ENCODE measurements around the gene LRP5.
A peak's percentile ranks its signal among the peaks of the same experiment; 100 is the strongest.
"Not testable (repeated sequence)": the region's sequence is repeated elsewhere in the genome, so short reads cannot be mapped to it uniquely, and the experiment has no call there.

Gene LRP5

DNA sequence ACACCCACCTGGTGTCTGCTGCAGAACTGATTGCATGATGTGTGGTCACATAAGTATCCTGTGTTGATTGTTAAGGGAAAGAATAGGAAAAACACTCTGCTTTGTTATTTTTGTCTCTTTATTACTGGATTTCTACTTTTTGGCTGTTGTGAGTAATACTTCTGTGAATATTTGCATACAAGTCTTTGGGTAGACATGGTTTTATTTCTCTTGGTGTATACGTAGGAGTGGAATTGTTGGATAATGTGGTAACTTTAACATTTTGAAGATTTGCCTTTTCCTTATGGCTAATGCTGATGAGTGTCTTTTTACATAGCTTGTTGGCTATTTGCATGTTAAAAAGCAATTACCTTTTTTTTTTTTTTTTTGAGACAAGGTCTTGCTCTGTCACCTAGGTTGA is 161.3 kb downstream of the LRP5 start:
- TF ChIP-seq POLR2A (IDR thresholded peaks at IDR 0.05; ENCODE audit: low read depth, low read length) (no peak), POLR2AphosphoS5 (IDR thresholded peaks at IDR 0.05; ENCODE audit: low read depth, low read length) (no peak), TAF1 (IDR thresholded peaks at IDR 0.05; ENCODE audit: borderline replicate concordance, low read depth, low read length) (no peak)
- FAIRE-seq (peak; percentile 73), DNase-seq (ENCODE audit: insufficient read length) (no peak)

DNA sequence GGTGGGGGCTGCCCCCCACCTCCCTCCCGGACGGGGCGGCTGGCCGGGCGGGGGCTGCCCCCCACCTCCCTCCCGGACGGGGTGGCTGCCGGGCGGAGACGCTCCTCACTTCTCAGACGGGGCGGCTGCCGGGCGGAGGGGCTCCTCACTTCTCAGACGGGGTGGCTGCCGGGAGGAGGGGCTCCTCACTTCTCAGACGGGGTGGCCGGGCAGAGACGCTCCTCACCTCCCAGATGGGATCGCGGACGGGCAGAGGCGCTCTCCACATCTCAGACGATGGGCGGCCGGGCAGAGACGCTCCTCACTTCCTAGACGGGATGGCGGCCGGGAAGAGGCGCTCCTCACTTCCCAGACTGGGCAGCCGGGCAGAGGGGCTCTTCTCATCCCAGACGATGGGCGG is 163.2 kb downstream of the LRP5 start:
- DNase-seq (ENCODE audit: insufficient read length); FAIRE-seq: not testable (repeated sequence)

DNA sequence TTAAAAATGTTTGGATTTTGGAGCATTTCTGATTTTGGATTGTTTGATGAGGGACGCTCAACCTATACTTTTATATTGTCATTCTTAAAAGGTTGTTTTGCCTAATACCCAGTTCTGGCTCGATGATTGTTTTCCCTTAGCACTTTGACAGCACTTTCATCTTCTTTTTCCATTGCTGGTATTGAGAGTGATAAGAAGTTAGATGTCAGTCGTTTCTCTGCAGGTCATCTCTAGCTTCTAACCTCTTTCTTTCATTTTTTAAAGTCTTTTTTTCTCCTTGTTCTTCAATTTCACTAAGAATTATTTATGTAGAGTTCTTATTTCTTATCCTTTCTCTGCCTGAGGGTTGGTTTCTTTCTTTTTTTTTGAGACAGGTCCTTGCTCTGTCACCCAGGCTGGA is 167.0 kb downstream of the LRP5 start:
- FAIRE-seq, result no peak
- TF ChIP-seq TAF1 (IDR thresholded peaks at IDR 0.05; ENCODE audit: borderline replicate concordance, low read depth, low read length) (no peak), POLR2AphosphoS5 (IDR thresholded peaks at IDR 0.05; ENCODE audit: low read depth, low read length) (no peak), POLR2A (IDR thresholded peaks at IDR 0.05; ENCODE audit: low read depth, low read length) (no peak)
- DNase-seq (ENCODE audit: insufficient read length), result no peak

DNA sequence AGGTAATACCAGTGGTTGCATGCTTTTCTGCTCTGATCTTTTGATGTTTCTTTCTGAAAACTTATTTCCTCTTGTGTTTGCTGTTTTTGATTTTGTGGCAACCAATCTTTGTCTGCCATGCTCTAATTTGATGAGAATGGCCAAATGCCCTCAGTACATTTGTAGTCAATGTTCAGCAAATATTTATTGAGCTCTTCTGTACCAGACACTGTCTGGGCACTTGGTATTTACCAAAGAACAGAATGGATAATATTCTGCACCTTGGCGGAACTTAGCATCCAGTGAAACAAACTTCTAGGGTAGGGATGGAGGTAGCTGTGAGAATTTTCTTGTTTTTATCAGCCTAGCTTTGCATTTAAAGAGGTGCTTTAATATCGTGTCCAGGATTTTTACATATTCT is 167.8 kb downstream of the LRP5 start:
- no peak for DNase-seq (ENCODE audit: insufficient read length)
- no peak for FAIRE-seq
- TF ChIP-seq POLR2A (IDR thresholded peaks at IDR 0.05; ENCODE audit: low read depth, low read length), result no peak
- TF ChIP-seq POLR2AphosphoS5 (IDR thresholded peaks at IDR 0.05; ENCODE audit: low read depth, low read length), result no peak
- no peak for TF ChIP-seq TAF1 (IDR thresholded peaks at IDR 0.05; ENCODE audit: borderline replicate concordance, low read depth, low read length)

DNA sequence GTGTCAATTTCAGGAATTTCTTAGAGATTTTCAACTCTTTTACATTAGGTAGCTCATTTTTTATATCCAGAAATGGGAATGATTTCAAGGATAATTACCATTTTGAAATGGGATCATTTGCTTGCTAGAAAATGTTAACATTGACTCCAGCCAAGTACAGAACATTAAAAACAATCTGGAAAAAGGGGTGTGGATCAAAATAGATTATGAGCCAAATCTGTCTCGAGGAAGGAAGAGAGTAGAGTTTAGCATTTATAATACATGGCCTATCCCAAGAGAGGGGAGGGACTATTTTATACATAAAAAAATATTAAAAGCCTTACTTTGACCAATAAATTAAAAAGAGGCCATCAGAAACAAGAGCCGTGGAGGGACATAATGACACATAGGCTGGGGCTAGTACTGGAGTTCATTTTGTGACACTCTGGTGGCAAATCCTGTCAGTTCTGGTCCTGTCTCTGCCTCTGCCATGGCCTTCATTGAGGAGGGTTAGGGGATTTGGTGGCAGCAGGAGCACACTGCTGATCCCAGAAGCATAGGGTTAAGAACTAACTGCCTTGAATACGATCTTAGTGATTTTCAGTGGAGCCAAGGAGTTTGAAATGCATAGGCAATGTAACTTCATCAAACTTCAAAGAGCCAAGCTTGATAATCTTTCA is 168.6 kb downstream of the LRP5 start:
- DNase-seq (ENCODE audit: insufficient read length) (no peak), FAIRE-seq (peak; percentile 21)
- TF ChIP-seq POLR2A (IDR thresholded peaks at IDR 0.05; ENCODE audit: low read depth, low read length), result no peak
- no peak for TF ChIP-seq POLR2AphosphoS5 (IDR thresholded peaks at IDR 0.05; ENCODE audit: low read depth, low read length)
- no peak for TF ChIP-seq TAF1 (IDR thresholded peaks at IDR 0.05; ENCODE audit: borderline replicate concordance, low read depth, low read length)

DNA sequence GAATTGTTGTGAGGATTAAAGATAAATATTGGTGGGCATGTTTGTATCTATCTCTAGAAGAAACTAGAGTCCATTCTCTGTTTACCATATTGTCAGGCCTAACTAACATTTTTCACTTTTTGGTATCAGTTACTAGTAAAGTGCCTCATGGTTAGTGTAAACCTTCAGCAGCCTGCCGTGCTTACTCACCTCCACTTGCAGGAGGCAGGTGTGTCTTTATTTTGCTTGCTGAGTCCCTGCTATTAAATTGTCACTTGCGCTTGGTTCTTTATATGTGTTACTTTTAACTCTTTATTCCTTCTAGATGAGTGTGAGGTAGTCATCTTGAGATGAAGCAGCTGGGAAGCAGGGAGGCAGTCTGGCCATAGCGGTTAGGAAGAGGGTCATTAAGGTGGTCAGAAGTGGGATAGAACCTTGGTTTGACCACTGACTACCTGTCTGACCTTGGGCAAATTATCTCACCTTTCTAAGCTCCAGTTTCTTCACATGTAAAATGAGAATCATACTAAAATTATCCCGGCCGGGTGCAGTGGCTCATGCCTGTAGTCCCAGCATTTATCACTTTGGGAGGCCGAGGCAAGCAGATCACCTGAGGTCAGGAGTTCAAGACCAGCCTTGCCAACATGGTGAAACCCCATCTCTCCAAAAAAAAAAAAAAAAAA is 169.3 kb downstream of the LRP5 start:
- DNase-seq (ENCODE audit: insufficient read length) (no peak), FAIRE-seq (no peak)
- no peak for TF ChIP-seq POLR2AphosphoS5 (IDR thresholded peaks at IDR 0.05; ENCODE audit: low read depth, low read length)
- TF ChIP-seq TAF1 (IDR thresholded peaks at IDR 0.05; ENCODE audit: borderline replicate concordance, low read depth, low read length), result no peak
- TF ChIP-seq POLR2A (IDR thresholded peaks at IDR 0.05; ENCODE audit: low read depth, low read length), result no peak

DNA sequence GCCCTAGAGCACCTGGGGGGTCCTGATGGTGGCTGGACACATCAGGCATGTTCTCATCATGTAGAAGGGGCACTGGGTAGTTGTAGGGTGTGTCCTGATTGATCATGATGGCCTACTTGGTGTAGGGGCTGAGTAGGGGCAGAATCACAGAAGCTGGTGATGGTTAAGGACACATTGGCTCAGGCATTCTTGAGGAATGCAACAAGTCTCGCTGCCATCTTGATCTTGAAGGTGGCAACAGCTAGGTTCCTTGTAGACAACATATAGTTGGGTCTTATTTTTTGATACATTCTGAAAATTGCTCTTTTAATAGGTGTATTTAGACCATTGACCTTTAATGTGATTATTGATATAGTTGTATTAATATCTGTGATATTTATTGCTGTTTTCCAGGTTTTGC is 176.2 kb downstream of the LRP5 start:
- TF ChIP-seq POLR2A (IDR thresholded peaks at IDR 0.05; ENCODE audit: low read depth, low read length) (no peak), TAF1 (IDR thresholded peaks at IDR 0.05; ENCODE audit: borderline replicate concordance, low read depth, low read length) (no peak), POLR2AphosphoS5 (IDR thresholded peaks at IDR 0.05; ENCODE audit: low read depth, low read length) (no peak)
- FAIRE-seq, result no peak
- DNase-seq (ENCODE audit: insufficient read length), result no peak

DNA sequence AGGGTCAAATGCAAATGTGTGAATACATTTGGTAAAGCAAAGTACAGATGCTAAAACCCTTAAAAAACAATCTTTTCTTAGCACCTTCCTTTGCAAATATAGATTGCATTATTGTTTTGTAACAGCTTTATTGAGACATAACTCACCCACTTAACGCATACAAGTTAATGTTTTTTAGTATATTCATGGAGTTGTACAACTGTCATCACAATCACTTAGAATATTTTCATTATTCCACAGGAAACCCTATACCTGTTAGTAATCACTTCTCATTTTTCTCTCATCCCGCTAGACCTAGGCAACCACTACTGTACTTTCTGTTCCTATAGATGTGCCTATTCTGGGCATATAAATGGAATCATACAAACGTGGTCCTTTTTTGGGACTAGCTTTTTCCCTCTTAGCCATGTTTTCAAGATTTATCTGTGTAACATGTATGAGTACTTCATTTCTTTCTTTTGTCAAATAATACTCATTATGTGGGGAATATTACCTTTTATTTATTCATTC is 182.9 kb downstream of the LRP5 start:
- FAIRE-seq (peak; percentile 78), DNase-seq (ENCODE audit: insufficient read length) (no peak)
- TF ChIP-seq POLR2A (IDR thresholded peaks at IDR 0.05; ENCODE audit: low read depth, low read length) (no peak), POLR2AphosphoS5 (IDR thresholded peaks at IDR 0.05; ENCODE audit: low read depth, low read length) (no peak), TAF1 (IDR thresholded peaks at IDR 0.05; ENCODE audit: borderline replicate concordance, low read depth, low read length) (no peak)

DNA sequence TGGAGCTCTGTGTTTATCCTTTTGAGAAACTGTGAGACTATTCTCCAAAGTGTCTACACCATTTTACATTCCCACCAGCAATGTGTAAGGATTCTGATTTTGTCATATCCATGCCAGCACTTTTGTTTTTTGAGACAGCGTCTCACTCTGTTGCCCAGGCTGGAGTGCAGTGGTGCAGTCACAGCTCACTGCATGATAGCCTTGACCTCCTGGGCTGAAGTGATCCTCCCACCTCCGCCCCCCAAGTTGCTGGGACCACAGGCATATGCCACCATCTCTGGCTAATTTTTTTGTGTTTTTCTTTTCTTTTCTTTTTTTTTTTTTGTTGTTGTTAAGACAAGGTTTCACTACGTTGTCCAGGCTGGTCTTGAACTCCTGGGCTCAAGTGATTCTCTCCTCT is 183.5 kb downstream of the LRP5 start:
- TF ChIP-seq POLR2AphosphoS5 (IDR thresholded peaks at IDR 0.05; ENCODE audit: low read depth, low read length), result no peak
- TF ChIP-seq POLR2A (IDR thresholded peaks at IDR 0.05; ENCODE audit: low read depth, low read length), result no peak
- TF ChIP-seq TAF1 (IDR thresholded peaks at IDR 0.05; ENCODE audit: borderline replicate concordance, low read depth, low read length), result no peak
- DNase-seq (ENCODE audit: insufficient read length) (no peak), FAIRE-seq (peak; percentile 54)

DNA sequence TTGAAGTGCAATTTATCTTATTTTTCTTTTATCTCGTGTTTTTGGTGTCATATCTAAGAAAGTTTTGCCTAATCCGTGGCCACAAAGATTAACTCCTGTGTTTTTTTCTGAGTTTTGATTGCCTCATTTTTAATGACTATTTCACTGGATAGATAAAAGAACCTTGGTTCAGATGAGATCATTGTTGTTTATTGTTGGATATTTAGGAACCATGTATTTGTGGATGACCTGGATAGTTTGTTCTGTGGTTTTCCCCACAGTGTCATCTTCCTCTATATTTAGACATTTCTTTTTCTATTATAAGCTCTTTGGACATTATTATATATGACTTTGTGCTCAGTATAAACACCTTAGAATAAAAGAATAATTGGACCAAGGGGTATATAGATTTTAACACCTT is 185.4 kb downstream of the LRP5 start:
- no peak for TF ChIP-seq TAF1 (IDR thresholded peaks at IDR 0.05; ENCODE audit: borderline replicate concordance, low read depth, low read length)
- no peak for TF ChIP-seq POLR2A (IDR thresholded peaks at IDR 0.05; ENCODE audit: low read depth, low read length)
- no peak for TF ChIP-seq POLR2AphosphoS5 (IDR thresholded peaks at IDR 0.05; ENCODE audit: low read depth, low read length)
- no peak for DNase-seq (ENCODE audit: insufficient read length)
- no peak for FAIRE-seq

DNA sequence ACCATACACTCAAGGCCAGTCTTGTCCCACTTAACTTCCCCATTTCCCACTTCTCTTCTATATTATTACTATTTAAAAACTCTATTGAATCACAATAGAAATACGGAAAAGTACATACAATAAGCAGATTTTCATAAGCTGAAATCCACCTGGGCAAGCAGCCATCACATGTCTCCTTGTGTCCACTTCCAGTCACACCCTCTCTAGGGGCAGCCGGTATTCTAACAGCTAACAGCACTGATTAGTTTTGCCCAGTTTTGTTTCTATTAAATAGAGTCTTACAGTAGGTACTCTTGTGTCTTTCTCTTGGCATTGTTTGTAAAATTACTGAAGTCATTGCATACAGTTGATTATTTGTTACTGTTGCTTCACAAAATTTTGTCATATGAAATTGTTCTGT is 185.9 kb downstream of the LRP5 start:
- FAIRE-seq, result no peak
- TF ChIP-seq POLR2AphosphoS5 (IDR thresholded peaks at IDR 0.05; ENCODE audit: low read depth, low read length), result no peak
- TF ChIP-seq TAF1 (IDR thresholded peaks at IDR 0.05; ENCODE audit: borderline replicate concordance, low read depth, low read length), result no peak
- TF ChIP-seq POLR2A (IDR thresholded peaks at IDR 0.05; ENCODE audit: low read depth, low read length), result no peak
- no peak for DNase-seq (ENCODE audit: insufficient read length)

All from GM12892 (cell line).